Loucy (cell line): Measurements from ENCODE around the gene USB1.
"Not testable (repeated sequence)": the region's sequence is repeated elsewhere in the genome, so short reads cannot be mapped to it uniquely, and the experiment has no call there.

Experiments
- H2AFZ ChIP-seq: fragments of 200-600 bp; sonication (generic); 2 replicates; pipeline ENCODE4 v1.6.0; 2016; ENCODE audit warnings: antibody characterized with exemption, mild to moderate bottlenecking, low read length, moderate library complexity
- H3F3A ChIP-seq: fragments of 200-600 bp; 2 replicates; pipeline ENCODE4 v1.6.0; 2016; ENCODE audit warnings: antibody characterized with exemption, low read depth, mild to moderate bottlenecking
- H3K27me3 ChIP-seq: fragments of 200-600 bp; sonication (generic); 2 replicates; pipeline ENCODE4 v1.6.1; 2014; ENCODE audit warnings: low read length, mild to moderate bottlenecking; ENCODE audit not compliant: insufficient read depth, poor library complexity, severe bottlenecking
- H3K36me3 ChIP-seq: fragments of 200-600 bp; sonication (generic); 2 replicates; pipeline ENCODE4 v1.6.1; 2016; ENCODE audit warnings: low read length; ENCODE audit not compliant: insufficient read depth
- H3K4me1 ChIP-seq: fragments of 200-600 bp; sonication (generic); 2 replicates; pipeline ENCODE4 v1.5.1; 2014; ENCODE audit warnings: low read length, mild to moderate bottlenecking; ENCODE audit not compliant: insufficient read depth, poor library complexity, severe bottlenecking
- H3K4me2 ChIP-seq: fragments of 200-600 bp; sonication (generic); 2 replicates; pipeline ENCODE4 v1.6.0; 2014; ENCODE audit warnings: antibody characterized with exemption, low read length, low read depth, mild to moderate bottlenecking; ENCODE audit not compliant: poor library complexity, severe bottlenecking
- H3K4me3 ChIP-seq: fragments of 200-600 bp; sonication (generic); 2 replicates; pipeline ENCODE4 v1.5.1; 2014; ENCODE audit warnings: low read length, mild to moderate bottlenecking, mixed read lengths; ENCODE audit not compliant: poor library complexity, severe bottlenecking
- H3K79me2 ChIP-seq: fragments of 200-600 bp; sonication (generic); 2 replicates; pipeline ENCODE4 v1.6.1; 2014; ENCODE audit warnings: low read length; ENCODE audit not compliant: insufficient read depth
- H3K9ac ChIP-seq: fragments of 200-600 bp; sonication (generic); 2 replicates; pipeline ENCODE4 v1.6.0; 2014; ENCODE audit warnings: mild to moderate bottlenecking, low read depth, low read length, moderate library complexity; ENCODE audit not compliant: poor library complexity, severe bottlenecking
- H3K9me2 ChIP-seq: fragments of 200-600 bp; sonication (generic); replicated peaks from 2 replicates; pipeline ENCODE4 v1.6.1; 2016; ENCODE audit warnings: low read depth, low read length, mixed read lengths
- H3K9me3 ChIP-seq: fragments of 200-600 bp; sonication (generic); 2 replicates; pipeline ENCODE4 v1.6.1; 2014; ENCODE audit warnings: mild to moderate bottlenecking, antibody characterized with exemption, low read length, low read depth; ENCODE audit not compliant: insufficient read depth
- H4K20me1 ChIP-seq: fragments of 200-600 bp; sonication (generic); 2 replicates; pipeline ENCODE4 v1.6.0; 2014; ENCODE audit warnings: antibody characterized with exemption, low read length, mild to moderate bottlenecking; ENCODE audit not compliant: insufficient read depth, poor library complexity, severe bottlenecking
- EZH2phosphoT487 ChIP-seq: fragments of 200-600 bp; IDR thresholded peaks from 2 replicates; pipeline ENCODE4 v1.6.1; 2018; ENCODE audit warnings: antibody characterized with exemption, mild to moderate bottlenecking, moderate library complexity, borderline replicate concordance
- TF ChIP-seq, protein P1 (sequence below): fragments of 200-600 bp; sonication (generic); conservative IDR thresholded peaks from 2 replicates; pipeline ENCODE4 v1.5.1; 2014; ENCODE audit warnings: mild to moderate bottlenecking, antibody characterized with exemption, low read length

USB1 gene

DNA sequence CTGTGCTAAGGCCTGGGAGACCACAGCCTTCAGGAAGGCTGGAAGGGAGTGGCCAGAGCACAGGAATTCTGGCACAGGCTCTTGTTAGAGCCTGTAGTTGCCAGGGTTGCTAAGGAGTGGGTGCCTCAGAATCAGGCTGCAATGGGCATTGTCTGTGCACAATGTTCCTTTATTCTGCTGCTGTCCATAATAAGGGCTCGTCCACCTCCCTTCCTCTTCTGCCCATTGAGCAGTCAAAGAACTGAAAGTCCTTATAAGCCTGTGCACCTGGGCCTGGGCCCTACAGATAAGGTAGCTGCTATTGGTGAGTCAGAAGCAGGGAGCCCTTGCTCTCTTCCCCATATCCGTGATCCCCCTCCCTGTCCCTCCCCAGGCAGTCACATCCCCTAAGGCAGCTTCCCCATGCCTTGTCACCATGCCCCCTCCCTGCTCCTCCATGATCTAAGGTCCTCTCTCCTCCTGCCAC, 24.8 kb upstream of the USB1 start:
- Histone ChIP-seq H3K79me2 (no peaks in the 10 kb centered on the region), H3K4me3 (no peak overlapping the region), H3K27me3 (no peaks in the 10 kb centered on the region), H3K9me2 (no peaks in the 10 kb centered on the region), H4K20me1 (no peaks in the 10 kb centered on the region), H3K4me2 (no peak overlapping the region), H3K4me1 (peaks cover 13% of the 10 kb centered on the region), H3K36me3 (no peaks in the 10 kb centered on the region), H3K9ac (no peak overlapping the region), H2AFZ (no peak overlapping the region), H3F3A (no peaks in the 10 kb centered on the region), H3K9me3 (no peaks in the 10 kb centered on the region)
- TF ChIP-seq, protein P1, sequence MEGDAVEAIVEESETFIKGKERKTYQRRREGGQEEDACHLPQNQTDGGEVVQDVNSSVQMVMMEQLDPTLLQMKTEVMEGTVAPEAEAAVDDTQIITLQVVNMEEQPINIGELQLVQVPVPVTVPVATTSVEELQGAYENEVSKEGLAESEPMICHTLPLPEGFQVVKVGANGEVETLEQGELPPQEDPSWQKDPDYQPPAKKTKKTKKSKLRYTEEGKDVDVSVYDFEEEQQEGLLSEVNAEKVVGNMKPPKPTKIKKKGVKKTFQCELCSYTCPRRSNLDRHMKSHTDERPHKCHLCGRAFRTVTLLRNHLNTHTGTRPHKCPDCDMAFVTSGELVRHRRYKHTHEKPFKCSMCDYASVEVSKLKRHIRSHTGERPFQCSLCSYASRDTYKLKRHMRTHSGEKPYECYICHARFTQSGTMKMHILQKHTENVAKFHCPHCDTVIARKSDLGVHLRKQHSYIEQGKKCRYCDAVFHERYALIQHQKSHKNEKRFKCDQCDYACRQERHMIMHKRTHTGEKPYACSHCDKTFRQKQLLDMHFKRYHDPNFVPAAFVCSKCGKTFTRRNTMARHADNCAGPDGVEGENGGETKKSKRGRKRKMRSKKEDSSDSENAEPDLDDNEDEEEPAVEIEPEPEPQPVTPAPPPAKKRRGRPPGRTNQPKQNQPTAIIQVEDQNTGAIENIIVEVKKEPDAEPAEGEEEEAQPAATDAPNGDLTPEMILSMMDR = no peak
- no peak for TF ChIP-seq EZH2phosphoT487

DNA sequence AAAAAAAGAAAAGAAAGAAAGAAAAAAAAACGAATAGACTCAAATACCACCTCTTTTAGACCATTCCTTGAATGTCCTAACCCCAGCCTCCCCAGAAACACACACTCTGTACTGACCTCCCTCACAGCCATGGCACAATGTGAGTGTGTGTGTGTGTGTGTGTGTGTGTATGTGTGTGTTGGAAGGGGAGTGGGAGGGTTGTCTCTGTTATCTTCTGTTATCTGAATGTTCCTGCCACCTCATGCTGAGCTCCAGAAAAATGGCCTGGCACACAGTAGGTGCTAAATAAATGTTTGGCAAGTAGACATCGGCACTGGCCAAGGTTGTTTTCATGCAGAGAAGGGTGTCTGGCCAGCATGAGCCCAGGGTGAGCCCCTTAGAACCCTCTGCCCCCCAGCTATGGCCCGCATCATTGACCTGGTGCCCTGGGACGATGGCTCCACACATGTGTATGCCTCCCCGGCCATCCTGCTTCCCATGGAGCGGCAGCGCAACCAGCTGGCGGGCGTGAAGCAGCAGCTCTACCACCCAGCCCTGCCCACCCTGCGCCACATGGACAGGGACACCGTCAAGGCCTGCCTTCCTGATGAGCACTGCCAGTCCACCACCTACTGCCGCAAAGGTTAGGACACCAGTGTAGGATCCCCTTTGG, 23.7 kb upstream of the USB1 start:
- Histone ChIP-seq H3K4me1 (peaks cover 4% of the 10 kb centered on the region), H3K9ac (no peak overlapping the region), H4K20me1 (no peaks in the 10 kb centered on the region), H3K79me2 (no peaks in the 10 kb centered on the region), H3K27me3 (no peaks in the 10 kb centered on the region), H2AFZ (no peak overlapping the region), H3K4me2 (no peak overlapping the region), H3K9me3 (no peaks in the 10 kb centered on the region), H3K9me2 (no peaks in the 10 kb centered on the region), H3K4me3 (no peak overlapping the region), H3K36me3 (no peaks in the 10 kb centered on the region), H3F3A (no peaks in the 10 kb centered on the region)
- no peak for TF ChIP-seq EZH2phosphoT487
- TF ChIP-seq, protein P1 = no peak

DNA sequence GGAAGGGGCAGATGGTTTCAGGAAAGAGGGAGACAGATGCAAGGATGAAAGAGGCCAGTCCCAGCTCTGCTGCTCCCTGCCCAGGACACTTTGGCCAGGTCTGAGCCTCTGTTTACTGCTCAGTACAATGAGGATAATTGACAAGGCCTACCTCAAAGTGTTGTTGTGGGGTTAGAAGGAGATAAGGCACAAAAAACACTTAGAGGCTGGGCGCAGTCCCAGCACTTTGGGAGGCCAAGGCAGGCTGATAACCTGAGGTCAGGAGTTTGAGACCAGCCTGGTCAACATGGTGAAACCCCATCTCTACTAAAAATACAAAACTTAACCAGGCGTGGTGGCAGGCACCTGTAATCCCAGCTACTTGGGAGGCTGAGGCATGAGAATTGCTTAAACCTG, 23.1 kb upstream of the USB1 start:
- not testable (repeated sequence) for H3F3A ChIP-seq, H3K4me3 ChIP-seq, H3K9ac ChIP-seq, H2AFZ ChIP-seq, H3K4me1 ChIP-seq, H3K9me3 ChIP-seq, H3K79me2 ChIP-seq, H4K20me1 ChIP-seq, H3K27me3 ChIP-seq, H3K36me3 ChIP-seq, H3K9me2 ChIP-seq, H3K4me2 ChIP-seq

DNA sequence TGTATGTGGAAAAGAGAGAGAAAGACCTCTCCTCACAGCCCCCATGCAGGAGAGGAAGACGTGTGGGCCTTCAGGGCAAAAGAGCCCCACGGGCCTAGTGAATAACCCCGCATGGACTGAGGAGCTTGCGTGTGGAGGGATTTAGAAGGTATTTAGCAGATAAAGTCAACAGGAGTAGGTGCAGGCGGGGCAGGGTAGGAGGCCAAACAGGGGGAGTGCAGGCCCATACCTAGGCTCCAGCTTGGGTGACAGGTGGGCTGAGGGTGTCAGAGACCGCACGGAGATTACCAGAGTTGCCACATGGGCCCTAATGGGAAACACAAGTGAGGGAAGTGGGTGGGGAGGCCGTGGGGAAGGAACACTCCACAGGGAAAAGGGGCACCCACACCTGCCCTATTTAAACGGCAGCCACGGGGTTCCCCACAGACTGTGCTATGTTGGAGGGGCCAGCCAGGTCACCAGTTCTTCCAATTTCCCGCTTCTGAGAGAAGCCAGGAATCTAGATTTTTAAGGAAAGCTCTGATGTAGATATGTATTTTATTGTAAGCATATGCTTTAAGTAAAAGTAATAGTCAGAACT, 22.1 kb upstream of the USB1 start:
- H3K9ac ChIP-seq = no peak overlapping the region
- no peak for TF ChIP-seq EZH2phosphoT487
- TF ChIP-seq, protein P1 = no peak

More for the DNA sequence above, 22.1 kb upstream of the USB1 start:
- H2AFZ ChIP-seq = no peak overlapping the region
- H3K27me3 ChIP-seq = no peaks in the 10 kb centered on the region
- no peaks in the 10 kb centered on the region for H3K4me1 ChIP-seq
- H3K4me2 ChIP-seq = no peak overlapping the region
- H3F3A ChIP-seq = no peaks in the 10 kb centered on the region
- H3K9me3 ChIP-seq = no peaks in the 10 kb centered on the region
- H3K4me3 ChIP-seq = no peak overlapping the region
- no peaks in the 10 kb centered on the region for H3K9me2 ChIP-seq
- H3K36me3 ChIP-seq = no peaks in the 10 kb centered on the region
- H3K79me2 ChIP-seq = no peaks in the 10 kb centered on the region
- H4K20me1 ChIP-seq = no peaks in the 10 kb centered on the region
